GM18511 (cell line): Measurements from ENCODE around the gene KIF5B.
"Not testable (repeated sequence)": the region's sequence is repeated elsewhere in the genome, so short reads cannot be mapped to it uniquely, and the experiment has no call there.

Experiments
- ATAC-seq: cut with Tn5 transposase; IDR thresholded peaks from one replicate; pipeline ENCODE4 v1.9.1; 2021; ENCODE audit warnings: mild to moderate bottlenecking, moderate library complexity; ENCODE audit not compliant: unreplicated experiment

KIF5B gene

DNA sequence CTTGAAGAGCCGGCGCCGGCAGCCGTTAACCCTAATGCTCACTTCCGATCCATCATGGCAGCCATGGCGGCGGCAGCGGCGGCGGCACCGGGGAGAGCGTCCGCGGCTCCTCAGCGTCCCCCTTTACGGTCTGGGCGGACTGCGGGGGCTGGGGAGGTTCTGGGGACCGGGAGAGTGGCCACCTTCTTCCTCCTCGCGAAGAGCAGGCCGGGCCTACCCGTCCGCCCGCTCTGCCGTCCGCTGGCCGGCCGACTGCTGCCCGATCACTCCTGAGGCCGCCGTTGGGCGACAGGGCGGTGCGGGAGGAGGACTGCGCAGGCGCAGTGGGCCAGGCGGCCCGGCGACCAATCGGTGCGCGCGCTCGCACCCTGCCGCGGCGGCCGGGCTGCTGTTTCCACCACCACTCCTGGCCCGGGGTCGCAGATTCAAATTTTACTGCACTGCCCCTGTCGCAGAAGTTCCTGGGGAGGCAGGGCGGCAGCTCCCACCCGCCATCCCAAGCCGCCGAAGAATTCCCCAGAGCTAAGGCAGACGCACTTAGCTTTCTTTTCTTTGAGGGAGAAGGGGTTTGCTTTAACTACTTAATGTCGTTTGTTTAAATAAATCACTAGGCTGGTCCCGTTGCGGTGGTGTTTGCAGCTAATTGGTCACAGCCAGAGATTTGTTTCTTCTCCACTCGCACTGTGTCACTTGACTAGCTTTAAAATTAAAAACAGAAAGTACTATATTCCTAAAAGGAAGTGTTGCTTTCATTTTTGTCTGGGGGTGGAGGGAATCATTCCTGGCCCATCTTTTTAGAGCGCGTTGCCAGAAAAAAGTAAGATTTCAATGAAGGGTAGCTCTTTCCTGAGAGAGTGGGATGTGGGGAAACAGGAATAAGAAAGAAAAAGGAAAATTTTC is at the start of gene KIF5B:
Gene KIF5B (minus strand): TSS at position 290 of the 900 bp plus-strand sequence. CDS start 452 bp downstream, outside the sequence.
- ATAC-seq, result peak; percentile 86

DNA sequence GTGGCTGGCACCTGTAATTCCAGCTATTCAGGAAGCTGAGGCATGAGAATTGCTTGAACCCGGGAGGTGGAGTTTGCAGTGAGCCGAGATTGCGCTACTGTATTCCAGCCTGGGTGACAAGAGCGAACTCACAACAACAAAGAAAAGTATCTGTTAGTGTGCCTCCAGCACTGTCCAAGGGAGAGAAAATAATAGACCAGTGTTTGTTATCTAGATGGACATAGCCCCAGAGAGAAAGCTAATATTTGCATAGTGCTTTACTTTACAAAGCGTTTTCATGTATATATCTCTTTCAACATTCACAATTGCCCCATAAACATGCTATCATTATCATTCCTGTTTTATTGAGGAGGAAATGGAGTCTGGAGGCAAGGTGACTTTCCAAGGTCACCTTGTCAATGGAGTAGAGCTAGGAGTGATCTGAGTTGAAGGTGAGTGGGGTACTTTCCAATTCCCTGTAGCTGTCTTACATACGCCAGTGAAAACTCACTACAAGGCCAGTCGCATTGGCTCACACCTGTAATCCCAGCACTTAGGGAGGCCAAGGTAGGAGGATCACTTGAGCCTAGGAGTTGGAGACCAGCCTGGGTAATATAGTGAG is 49.7 kb upstream of the KIF5B start:
- no peak for ATAC-seq

DNA sequence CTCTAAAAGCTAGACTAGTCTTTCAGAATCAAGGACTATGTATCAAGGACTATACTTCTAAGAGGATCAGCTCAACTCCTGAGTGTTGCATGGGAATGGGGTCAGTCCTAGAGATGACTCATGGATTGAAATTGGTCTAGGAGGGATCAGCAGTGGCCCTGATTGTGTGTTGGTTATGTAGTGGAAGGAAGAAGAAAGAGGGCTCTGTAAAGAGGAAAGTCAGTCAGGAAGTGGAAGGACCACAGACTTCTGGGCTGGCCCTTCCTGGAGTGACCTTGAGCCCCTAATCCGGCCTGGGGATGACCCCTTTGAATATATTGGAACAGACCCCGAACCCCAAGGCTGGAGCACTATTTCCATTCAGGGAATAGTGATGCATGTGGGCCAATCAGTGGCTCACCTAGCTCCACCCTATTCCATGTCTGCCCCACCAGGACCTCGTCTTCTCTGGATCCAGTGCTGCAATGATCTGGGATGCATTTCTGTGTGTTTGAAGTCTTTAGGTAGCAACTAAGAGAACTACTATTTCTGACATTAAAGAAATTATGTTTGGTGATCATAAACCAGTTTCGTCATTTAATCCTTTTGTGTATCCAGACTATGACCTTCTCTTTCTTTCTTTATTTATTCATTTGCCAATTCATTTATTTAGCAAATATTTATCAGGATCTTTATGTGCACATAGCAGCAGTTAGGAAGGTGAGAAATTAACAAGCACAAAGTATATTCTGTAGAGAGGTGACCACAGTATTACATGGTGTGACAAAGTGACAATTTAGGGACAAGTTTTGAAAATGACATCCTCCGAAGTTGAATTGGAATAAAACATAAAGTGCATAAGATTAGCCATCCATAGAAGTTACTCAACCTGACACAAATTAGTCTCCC is 48.6 kb upstream of the KIF5B start:
- no peak for ATAC-seq

DNA sequence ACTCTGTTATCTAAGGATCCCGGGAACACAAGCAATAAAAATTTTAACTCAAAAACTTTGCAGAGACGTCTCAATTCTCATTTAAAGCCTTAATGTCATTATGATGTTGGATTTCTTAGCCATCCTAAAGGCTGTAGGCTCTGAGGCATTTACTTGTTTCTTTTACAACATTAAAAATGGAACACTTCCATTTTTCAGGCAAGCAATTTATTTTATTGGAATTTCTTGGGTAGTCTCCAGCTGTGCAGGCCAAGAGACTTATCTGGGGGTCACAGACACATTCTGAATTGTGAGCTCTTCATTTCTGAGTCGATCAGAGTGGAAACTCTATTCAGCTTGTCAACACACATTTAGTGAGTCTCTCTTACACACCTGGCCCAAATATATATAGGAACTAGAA is 48.0 kb upstream of the KIF5B start:
- ATAC-seq, result no peak

DNA sequence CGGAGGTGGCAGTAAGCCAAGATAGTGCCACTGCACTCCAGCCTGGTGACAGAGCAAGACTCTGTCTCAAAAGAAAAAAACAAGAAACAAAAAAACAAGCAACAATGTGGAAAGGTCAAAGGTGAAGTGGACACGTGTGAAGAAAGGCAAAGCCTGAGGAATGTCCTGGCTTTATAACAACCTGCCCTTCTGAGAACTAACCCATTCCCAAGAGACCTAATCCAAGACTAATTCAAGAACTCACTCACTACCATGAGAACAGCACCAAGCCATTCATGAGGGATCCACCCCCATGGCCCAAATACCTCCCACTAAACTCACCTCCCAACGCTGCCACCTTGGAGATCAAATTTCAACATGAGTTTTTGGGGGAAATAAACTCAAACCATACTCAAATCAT is 47.5 kb upstream of the KIF5B start:
- no peak for ATAC-seq

DNA sequence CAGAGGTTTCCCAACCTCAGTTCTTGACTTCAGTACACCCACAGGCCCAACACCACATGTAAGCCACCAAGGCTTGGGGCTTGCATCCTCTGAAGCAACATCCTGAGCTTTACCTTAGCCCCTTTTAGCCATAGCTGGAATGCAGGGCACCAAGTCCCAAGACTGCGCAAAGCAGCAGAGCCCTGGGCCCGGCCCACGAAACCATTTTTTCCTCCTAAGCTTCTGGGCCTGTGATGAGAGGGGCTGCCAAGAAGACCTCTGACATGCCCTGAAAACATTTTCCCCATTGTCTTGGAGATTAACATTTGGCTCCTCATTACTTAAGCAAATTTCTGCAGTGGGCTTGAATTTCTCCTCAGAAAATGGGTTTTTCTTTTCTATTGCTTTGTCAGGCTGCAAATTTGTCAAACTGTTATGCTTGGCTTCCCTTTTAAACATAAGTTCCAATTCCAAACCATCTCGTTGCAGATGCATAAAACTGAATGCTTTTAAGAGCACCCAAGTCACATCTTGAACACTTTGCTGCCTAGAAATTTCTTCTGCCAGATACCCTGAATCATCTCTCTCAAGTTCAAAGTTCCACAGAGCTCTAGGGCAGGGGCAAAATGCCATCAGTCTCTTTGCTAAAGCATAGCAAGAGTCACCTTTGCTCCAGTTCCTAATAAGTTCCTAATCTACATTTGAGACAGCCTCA is 42.5 kb upstream of the KIF5B start:
- not testable (repeated sequence) for ATAC-seq

DNA sequence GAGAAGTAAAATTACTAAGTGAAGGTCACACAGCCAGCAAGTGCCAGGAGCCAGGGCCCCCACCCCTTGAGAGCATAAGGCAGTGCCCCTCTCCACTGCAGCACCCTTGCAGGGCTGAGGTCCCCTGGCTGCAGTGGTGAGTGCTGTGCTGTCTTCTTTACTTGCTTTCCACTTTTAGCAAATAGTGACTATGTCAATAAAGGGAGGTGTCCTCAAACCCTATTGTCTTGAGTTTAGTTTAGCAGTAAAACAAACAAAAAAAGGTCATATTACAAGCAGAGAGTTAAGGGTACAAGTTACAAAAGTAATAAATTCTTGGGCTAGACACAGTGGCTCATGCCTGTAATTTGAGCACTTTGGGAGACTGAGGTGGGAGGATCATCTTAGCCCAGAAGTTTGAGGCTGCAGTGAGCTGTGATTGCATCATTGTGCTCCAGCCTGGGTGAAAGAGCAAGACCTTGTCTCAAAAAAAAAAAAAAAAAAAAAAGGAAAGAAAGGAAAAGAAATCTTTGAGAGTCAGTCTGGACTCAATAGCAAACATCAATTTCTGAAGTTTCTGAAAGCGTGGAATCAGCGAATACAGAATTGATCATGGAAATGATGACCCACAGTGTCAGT is 39.0 kb upstream of the KIF5B start:
- no peak for ATAC-seq

DNA sequence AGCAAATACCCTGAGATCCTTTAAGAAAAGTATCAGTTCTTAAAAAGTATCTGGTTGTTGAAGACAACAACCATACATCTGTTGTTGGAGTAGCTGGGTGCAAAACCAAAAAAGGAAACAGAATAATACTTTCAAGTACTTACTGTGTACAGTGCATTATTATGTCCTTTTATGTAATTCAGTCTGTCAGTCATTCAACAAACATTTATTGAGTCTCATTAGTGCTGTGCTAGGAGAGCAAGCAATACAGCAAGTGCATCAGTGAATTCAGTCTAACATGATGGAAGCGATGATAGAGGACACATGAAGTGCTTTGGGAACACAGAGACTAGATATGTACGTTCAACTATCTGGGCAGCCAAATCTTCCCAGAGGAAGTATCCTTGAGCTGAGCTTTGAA is 37.4 kb upstream of the KIF5B start:
- no peak for ATAC-seq

DNA sequence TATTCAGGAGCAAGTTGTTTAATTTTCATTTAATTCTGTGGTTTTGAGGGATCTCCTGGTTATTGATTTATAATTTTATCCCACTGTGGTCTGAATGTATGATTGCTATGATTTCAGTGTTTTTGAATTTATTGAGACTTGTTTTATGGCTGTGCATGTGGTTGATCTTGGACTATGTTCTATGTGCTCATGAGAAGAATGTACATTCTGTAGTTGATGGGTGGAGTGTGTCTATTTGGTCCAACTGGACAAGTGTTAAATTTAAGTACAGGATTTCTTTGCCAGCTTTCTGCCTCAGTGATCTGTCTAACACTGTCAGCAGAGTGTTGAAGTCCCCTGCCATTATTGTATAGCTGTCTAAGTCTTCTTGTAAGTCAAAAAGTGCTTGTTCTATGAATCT is 34.8 kb upstream of the KIF5B start:
- ATAC-seq, result no peak

DNA sequence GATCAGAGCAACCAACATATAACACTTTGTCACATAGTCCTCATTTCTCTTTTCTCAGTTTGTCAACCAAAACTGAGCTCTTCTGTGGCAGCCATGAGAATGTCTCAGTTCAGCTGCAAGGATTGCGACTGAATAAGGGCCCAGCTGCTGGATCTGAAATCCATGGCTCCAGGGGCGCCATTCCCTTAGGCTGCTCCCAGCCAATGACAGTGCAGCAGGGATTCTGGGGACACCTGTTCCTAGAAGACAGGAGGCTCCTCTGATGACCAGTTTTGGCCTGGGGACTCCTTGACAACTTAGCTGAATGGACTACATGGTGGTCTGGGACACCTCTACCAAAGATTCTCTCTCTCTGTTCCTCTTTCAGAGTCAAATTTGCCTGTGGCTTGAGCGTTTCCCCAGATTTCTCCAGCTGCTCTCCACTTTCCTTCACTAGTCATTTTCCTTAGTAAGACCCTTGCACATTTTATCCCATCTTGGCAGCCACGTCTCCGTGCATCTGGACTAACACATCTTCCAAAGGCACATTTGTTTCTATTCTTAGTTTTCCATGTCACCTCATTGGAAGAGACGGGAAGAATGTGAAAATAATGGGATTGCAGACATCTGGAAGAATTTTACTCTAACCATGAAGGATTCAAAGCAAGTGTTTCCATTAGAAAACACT is 28.1 kb upstream of the KIF5B start:
- no peak for ATAC-seq

DNA sequence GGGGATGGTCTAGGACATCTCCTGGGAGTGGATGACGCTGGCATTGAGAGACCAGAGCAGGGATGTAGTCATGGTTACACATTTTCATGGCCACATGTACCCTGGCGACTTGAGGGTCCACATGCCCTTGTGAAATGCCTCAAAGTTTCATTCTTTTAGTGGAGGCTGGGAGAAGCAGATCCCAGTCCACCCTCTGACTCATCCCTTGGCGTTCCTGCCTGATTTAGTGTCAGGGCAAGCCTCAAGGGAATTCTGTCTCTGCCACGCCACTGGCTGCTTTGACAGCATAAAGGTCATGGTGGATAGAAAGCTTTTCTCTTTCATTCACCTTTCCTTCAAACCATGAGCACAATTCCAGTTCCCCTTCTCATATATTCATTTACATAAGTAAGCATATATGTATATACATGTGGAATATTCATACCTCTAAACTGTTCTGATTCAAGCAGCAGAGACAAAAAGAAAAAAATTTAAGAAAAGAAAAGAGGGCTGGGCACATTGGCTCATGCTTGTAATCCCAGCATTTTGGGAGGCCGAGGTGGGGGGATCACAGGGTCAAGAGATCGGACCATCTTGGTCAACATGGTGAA is 21.8 kb upstream of the KIF5B start:
- no peak for ATAC-seq

DNA sequence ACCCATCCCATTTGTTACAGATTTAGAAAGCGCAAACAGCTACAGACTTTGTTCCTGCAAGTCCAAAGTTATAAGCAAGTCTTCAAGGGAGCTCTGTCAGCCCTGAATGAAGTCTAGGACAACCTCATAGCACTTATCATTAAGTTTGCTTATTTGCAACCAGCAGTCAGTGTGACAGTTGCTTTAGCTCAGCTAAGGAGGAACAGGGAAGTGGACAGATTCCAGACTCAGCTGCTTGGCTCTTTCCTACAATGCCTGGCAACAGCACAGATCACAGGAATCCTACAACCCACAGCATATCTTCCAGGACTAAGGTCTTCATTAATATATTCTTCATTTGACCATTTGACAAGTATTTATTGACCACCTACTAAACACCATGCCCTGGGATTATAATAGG is 17.4 kb upstream of the KIF5B start:
- ATAC-seq, result no peak

DNA sequence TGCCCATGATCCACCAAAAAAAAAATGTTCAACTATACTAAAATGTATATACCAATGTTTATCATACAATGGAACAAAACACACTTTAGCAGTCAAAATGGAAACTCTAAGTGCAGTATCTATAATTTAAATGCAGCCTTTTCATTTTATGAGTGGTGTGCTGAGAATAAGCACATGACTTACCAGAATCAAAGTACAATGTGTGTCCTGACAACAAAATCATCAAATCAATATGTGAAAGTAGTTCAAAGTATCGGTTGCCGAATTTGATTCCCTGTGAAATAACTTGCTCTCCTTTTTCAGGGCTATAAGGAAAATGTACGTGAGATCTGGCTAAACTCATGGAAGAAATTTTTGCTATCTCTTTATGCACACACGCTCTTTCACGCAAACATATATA is 16.9 kb upstream of the KIF5B start:
- ATAC-seq, result no peak

DNA sequence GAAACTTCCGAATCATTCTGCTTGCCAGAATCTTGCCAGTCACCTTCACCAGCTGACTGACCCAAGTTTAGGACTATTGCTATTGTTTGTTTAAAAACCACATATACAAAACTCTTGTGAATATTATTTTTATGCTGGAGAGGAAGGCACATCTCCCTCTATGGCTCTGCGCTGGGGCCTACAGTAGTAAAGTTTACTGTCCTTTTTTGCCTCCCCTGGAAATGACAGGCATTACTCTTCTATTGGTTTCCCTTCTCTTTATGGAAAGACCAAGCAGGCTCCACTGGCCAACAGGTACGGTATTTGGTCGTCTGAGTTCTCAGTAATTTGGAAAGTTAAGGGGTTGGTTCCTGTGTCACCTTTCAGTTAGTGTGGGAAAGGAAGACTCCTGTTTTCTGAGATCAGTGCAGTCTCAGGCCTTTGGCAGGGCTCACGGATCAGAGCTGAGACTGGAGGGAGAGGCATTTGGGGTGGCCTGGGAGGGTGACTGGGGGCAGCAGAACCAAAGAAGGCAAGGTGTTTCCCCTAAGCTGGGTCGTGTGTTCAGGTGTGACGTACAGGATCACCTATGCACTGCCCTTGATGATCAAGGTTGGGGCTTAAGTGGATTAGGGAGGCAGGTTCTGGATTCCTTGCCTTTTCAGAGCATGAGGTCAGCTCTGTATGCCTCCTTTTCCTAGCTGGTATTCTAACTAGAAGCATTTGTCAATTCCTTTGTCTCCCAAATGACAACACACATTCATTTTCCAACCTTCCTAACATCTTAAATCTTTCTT is 16.0 kb upstream of the KIF5B start:
- no peak for ATAC-seq

DNA sequence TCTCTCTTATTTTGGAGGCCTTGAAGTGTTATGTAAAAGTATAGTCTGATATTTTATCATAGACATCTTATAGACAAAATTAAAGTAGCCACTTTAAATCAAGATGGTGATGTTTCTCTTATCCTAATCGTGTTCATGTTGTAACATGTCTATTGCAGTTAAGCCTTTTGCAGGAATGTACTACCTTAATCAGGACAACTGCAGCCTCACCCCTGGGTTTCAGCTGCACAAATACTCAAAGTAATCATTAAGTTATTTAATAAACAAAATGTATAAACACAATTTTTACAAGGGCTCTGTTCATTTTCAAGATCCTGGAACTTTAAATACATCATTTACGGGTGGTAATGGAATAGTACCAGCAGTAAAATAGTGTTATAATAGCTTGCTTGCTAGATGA is 14.4 kb upstream of the KIF5B start:
- ATAC-seq, result no peak

DNA sequence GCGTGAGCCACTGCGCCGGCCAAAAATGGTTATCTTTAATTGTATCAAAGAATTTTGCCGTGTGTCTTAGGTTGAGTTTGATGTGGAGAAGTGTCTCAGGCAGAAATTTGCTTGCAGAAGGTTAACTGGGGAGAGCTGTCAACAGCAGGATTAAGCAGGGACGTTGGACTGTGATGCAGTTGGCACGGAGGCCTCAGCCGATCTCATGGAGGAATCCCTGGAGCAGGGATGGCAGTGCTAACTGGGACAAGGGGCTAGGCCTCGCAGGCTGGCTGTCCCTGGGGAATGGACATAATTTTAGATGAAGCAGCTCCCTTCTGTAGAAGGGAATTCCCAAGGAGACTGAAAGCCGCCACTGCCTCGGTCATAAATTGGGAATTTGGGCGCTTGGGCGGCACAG is 12.3 kb upstream of the KIF5B start:
- ATAC-seq, result no peak

DNA sequence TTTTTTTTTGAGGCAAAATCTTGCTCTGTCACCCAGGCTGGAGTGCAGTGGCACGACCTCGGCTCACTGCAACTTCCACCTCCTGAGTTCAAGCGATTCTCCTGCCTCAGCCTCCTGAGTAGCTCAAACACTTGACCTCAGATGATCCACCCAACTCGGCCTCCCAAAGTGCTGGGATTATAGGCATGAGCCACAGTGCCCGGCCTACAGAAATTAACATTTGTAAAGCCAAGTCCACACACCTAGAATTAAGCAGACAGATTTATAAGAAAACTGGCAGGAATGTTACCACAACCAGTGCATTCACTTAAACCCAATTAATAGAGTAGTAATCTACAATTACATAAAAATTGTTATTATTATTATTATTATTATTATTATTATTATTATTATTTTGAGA is 11.7 kb upstream of the KIF5B start:
- not testable (repeated sequence) for ATAC-seq

DNA sequence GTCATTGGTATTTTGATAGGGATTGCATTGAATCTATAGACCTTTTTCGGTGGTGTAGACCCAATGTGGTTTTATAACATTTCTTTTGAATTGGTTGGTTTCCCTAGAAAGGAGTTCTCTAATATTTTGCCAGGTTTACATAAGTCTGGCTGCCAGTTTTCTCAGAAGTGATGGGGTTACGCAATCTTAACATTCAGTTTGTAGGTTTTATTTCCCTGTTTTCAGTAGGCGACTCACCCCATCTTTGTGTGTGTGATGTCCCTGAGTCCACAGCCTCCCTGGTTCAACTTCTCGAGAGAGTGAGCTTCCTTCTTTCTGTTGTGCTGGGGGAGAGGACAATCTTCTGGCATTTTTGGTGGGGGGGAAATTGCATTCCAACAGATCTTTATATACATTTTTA is 9.6 kb upstream of the KIF5B start:
- ATAC-seq, result no peak

DNA sequence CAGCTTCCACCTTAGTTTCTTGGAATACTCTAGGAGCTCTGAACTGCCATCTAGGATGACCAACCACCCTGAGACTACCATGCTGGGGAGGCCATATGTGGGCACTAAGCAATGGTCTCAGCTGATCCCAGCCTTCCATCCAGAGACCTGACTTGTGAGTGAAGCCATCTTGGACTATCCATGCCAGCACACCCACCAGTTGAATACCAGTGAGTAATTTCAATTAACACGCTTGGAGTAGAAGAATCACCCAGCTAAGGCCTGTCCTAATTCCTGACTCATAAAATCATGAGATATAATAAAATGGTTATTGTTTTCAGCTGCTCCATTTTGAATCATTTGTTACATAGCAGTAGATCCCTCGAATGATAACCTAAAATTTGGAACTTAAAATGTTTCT is 5.2 kb upstream of the KIF5B start:
- ATAC-seq, result no peak
